DMS53 treated with DMSO at 0.1 percent for 48 hours (cell line): ENCODE data around the gene SESN2.

Source experiments
- DNase-seq: peaks from one replicate; lab custom pipeline; 2025; ENCODE audit not compliant: unreplicated experiment; lab: John Stamatoyannopoulos, UW

Gene SESN2, protein sequence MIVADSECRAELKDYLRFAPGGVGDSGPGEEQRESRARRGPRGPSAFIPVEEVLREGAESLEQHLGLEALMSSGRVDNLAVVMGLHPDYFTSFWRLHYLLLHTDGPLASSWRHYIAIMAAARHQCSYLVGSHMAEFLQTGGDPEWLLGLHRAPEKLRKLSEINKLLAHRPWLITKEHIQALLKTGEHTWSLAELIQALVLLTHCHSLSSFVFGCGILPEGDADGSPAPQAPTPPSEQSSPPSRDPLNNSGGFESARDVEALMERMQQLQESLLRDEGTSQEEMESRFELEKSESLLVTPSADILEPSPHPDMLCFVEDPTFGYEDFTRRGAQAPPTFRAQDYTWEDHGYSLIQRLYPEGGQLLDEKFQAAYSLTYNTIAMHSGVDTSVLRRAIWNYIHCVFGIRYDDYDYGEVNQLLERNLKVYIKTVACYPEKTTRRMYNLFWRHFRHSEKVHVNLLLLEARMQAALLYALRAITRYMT

DNA sequence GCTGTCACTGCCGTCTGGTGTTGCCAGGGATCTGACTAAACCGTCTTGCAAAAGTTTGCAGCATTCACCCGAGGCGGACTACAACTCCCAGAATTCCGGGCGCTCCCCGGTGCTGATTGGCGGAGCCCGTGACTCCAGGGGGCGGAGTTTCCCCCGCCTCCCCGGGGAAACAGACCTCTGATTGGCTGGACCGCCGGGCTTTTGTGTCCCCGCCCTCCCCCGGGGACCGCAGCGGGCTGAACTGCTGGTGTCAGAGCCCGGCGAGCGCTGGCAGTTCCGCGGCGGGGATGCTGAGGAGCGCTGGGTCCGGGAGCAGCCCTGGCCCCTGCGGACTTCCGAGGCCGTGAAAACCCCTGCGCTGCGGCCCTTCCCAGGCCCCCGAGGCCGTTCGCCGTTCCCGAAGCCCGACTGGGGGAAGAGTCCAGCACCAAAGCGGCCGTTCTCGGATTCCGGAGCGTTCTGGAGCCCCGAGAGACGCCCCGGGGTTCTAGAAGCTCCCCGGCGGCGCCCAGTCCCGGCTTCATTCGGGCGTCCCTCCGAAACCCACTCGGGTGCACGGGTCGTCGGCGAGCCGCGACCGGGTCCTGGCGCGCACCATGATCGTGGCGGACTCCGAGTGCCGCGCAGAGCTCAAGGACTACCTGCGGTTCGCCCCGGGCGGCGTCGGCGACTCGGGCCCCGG, at the start of gene SESN2:
TSS of gene SESN2 (plus strand) at position 267 of the 682 bp plus-strand sequence. CDS start at position 597, 330 bp downstream.
- DNase-seq: peak; percentile 94

DNA sequence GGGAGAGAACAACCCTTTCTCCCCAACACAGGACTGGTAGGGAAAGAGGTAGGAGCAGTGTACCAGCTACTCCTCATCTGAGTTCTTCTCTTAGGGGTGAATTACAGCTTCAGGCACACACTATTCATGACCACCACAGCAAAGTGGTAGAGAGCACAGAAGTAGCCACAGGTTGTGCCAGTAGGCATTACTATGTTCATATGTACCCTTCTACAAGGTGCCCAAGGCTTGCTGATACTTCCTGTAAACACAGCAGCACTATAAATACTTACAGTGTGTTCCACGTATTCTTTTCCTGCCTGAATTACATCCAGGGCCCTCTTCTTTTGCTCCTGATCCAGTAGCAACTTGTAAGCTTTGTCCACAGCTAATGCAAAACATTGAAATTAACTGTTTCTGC, 49.6 kb upstream of the SESN2 start:
- no peak for DNase-seq

DNA sequence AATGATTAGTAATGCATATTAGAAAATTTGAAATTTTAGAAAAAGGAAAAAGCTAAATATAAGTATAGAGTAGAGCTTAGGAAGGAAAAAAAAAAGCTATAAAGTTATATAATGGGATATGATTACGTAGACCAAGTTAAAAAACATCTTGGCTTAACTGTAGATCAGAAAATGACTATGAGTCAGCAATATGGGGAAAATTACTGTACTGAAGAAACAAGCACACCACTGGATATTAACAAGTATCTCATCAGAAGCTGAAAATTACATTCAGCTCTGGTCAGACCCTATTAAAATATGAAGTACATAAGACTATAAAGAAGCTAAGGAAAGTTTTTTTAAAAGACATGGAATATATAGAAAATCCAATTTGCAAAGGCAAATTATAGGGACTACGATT, 46.0 kb upstream of the SESN2 start:
- no peak for DNase-seq

DNA sequence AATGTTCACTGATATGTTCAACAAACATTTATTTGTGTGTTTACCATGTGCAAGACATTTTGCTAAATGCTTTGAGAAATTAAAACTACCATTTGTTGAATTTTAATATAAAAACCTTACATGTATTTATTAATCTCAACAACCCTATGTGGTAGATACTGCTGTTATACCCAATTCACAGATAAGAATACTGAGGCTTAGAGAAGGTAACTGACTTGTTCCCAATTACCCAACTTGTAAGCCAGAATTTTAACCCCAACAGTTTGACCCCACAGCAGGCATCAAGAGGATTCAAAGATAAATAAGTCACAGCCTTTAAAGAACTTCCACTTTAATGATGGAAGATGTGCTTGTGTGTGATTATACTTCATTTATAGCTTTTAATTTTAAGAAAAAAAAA, 30.2 kb upstream of the SESN2 start:
- no peak for DNase-seq

DNA sequence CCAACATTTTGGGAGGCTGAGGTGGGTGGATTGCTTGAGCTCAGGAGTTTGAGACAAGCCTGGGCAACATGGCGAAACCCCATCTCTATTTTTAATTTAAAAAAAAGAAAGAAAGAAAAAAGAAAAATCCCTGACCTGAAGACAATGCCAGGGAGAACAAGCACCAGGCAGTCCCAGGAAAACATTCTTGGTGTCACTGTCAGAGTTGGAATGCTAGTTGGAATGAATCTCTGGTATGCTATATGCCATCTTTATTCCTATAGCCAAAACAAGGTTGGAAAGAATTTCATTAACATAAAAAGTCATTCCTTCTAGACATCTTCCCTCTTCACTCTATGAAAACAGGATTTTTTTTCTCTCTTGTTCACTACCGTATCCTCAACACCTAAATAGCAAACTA, 29.3 kb upstream of the SESN2 start:
- no peak for DNase-seq

DNA sequence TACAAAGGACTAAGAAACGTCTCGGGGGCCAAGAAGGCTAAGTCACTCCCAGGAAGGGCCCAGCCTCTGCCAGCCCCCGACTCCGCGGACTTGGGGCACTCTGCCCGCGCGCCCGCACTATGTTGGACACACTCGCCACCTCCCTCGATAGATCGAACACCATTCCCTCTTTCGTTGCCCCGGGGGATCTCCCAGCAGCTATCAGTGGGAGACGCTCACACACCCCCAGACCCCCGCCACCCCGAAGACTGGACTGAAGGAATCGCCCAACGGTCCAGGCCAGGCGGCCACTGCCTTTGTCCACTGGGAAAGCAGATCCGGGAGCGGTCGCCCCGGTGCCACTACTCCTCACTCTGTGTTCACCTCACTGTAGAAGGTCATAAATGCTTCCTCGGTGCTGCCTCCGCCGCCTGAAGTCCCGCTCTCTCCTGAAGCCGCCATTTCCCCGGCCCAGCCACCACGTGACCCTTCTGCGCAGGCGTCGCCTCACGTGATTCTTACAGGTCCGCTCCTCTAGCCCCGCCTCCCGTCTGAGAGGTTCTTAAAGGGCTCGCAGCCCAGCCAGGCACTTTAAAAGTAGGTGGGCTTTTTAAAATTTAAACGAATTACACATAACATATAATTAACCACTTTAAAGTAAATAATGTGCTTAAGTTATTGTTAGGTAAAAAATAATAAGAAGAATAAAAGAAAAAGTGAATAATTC, 26.6 kb upstream of the SESN2 start, which contains the start of gene DNAJC8:
TSS of gene DNAJC8 (minus strand) at position 472 of the 706 bp plus-strand sequence. CDS start at position 441, 31 bp downstream.
- peak; percentile 91 for DNase-seq

DNA sequence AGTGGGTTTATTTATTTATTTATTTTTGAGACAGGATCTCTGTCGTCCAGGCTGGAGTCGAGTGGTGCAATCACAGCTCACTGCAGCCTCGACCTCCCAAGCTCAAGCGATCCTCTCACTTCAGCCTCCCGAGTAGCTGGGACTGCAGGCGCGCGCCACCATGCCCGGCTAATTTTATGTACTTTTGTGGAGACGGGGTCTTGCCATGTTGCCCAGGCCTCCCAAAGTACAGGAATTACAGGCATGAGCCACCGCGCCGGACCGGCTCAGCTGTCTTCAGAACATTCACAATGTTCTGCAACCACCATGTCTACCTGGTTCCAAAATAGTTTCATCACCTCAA, 26.1 kb upstream of the SESN2 start:
- DNase-seq: no peak

DNA sequence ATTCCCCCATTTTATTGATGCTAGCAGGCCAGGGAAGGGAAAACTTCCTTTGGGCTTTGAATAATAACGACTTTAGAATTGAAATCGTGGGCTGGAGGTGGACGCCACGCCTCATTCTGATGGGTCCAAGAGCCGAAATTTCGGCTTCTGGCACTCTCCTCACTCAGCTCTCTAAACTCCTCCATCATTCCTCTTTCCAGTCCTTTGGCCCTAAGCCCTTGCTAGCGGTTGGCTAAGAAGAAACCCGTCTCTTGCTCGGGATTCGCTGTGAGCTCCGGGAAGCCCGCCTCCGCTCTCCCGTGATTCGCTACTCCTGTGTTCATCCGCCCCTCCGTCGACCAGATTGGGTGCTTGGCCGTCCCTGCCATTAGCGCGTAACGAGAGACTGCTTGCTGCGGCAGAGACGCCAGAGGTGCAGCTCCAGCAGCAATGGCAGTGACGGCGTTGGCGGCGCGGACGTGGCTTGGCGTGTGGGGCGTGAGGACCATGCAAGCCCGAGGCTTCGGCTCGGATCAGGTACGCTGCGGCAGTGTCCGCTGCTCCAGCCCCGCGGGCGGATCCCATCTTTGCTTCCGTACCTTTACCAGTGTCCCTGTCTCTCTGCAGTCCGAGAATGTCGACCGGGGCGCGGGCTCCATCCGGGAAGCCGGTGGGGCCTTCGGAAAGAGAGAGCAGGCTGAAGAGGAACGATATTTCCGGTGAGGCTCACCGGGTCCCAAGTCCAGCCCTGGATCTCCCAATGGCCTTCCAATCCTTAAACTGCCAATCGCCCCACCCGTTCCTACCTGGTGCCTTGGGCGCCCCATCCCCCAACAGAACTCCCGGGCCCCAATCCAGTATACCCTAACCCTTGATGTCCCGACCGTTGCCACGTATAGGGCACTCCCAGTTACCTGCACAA, 23.3 kb upstream of the SESN2 start, which contains the start of gene ATP5IF1:
TSS of gene ATP5IF1 (plus strand) at position 370 of the 901 bp plus-strand sequence. CDS start at position 430, 60 bp downstream.
- DNase-seq: peak; percentile 99

DNA sequence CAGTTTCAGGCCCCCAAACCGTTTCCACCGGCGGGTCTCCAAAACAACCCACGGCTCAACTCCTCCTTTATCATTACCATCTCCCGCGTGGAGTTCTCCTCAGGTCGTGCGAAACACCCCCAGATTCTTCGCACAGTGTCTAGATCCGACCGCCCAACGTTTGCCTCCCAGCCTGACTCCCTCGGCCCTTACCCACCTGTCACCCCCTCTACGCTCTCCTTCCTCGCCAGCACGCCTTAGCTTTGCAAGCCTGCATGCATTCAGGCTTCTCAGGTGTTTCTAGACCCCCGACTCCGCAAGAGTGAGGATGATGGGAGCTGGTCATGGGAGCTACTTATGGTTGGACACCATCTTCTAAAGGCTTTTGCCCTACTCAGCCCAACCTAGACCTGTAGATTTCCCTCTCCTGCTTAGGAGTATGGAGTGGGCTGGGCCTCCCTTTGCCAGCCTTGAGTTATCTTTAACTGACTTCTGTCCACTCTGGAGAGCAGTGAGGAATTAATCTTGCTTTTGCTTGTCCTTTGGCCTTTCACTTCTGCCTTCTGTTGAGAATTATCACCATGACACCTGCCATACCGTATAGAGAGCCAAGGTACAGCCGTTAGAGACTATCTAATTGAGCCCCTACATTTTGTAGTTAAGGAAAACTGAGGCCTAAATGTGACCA, 22.5 kb upstream of the SESN2 start:
- DNase-seq: no peak

DNA sequence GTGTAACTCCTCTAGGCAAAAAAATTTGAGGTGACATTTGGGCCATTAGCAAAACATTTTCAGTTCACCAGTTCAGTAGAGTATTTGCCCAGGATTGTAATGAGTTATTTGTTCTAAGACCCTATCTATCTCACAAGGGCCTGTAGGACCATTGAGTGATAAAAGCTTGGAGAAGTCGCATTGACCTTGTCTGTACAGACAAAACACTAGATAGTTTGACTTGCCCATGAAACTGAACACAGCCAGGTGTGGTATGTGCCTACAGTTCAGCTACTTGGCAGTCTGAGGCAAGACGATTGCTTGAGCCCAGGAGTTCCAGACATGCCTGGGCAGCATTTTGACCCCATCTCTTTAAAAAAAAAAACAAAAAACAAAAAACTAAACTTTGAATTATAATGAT, 20.3 kb upstream of the SESN2 start:
- no peak for DNase-seq

DNA sequence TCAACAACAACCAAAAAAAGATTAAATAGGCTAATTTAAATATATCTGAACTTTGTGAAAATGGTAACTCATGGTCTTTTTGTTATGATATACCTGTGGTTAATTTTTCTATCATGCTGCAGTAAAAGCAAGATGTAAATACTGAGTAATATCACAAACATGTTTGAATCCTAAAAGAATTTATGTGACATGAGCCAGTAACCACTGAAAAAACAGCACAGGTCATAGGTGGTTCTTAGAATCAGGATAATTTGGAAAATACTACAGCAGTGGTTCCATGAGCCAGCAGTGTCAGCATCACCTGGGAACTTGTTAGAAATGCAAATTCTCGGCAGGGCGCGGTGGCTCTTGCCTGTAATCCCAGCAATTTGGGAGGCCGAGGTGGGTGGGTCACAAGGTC, 19.3 kb upstream of the SESN2 start:
- DNase-seq: no peak

DNA sequence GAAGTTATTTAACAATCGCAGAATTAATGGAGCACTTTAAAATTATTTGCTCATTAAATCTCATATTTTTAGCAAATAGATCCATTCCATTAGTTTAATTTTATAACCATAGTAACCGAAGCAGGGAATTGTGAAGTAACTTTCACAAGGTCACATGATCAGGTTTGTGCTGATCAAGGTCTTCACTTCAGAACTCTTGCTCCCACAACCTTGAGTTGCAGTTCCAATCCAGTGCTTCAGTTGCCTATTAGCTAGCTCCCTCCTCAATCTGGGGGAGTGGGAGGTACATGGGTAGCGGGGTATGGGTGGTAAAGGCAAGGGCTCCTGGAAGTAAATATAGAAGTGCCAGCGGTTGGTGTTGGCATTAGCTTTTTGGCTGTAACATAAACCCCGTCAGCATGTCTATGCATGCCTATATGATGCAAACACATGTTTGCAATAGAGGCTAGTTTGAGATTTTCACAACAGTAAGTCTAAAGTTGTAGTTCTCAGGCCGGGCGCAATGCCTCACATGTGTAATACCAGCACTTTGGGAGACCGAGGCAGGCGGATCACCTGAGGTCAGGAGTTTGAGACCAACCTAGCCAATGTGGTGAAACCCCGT, 17.6 kb upstream of the SESN2 start:
- DNase-seq: no peak

DNA sequence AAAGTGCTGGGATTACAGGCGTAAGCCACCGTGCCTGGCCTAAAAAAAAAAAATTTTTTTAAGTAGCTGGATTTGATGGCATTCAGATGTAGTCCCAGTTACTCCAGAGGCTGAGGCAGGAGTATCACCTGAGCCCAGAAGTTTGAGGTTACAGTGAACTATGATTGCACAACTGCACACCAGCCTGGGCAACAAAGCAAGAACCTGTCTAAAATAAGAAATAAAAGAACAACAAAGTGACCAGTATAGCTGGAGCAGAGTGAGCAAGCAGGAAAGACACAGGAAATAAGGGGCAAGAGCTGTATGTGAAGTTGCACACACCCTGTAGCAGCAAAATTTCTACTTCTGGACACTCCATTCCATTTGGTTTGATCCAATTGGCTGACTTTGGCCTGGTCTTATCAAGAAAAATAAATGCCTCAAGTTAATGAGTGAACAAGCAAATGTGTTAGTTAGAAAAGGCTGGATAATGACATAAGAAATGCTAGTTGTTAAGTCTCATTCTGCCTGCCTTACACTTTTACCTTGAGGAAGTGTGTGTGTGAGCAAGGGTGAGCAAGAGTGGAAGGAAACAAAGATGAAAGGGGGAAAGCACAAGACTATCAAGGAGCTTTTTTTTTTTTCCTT, 15.5 kb upstream of the SESN2 start:
- DNase-seq: no peak

DNA sequence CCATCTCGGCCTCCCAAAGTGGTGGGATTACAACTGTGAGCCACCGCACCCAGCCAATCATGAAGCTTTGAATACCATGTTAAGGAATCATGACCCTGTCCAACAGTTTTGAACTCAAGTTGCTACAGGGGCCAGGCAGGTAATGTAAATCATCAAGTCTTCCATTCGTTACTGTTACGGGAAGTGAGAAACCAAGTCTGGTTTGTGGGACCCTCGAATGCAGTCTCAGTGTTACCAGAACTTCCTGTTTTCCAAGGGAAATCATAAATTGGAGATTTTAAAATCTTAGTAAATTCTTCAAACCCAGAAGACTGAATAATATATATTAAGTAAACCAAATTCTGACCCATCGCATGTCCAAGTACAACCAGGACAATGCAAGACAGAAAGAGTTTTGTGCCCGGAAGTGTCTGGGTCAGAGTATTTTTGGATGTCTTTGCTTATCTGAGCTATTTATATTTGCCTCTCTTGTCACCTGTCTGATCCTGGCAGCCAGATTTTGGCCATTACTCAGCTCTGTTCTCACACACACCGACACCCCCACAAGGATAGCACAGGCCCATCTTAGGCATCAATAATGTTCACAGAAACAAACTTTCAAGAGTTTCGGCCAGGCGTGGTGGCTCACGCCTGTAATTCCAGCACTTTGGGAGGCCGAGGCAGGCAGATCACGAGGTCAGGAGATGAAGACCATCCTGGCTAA, 14.6 kb upstream of the SESN2 start:
- DNase-seq: no peak

DNA sequence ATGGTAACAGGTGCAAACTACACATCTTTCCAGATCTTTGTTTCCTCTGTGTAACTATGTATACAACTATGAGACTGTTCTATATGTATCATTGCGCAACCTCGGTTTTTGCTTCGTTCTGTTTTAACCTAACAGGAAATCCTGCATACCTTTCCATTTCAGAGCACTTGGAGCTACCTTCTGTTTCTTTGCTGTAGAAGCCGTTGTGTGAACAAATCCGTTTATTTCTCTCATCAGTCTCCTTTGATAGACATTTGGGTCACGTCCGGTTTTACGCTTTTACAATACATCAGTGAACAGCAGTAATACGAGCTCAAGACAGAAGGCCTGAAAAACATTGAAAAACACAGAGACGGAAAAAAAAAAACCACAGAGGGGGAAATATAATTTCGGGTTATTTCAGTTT, 12.9 kb upstream of the SESN2 start:
- DNase-seq: peak; percentile 59

DNA sequence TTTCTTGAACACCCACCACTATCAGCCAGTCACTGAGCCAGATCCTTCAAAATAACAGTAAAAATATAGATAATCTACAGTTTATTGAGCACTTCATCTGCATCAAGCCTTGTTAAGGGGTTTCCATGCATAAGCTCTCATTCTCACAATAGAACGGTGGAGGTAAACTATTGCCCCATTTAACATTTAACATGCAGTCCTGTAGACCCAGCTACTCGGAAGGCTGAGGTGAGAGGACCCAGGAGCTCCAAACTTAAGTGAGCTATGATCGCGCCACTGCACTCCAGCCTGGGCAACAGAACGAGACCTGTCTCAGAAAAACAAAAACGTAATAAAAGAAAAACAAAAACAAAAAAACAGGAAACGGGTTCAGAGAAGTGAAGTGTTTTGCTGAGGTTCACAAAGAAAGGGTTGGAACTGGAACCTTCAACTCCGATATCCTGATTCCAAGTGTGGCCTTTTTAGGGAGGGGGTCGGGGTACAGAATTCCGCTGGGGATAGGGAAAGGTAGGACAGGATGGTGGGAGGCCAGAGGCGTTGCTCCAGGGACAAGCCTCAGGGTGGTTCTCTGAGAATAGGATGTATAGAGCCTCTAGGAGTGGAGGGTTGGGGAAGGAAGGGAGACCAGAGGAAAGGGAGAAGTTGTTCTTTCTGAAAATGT, 11.6 kb upstream of the SESN2 start:
- no peak for DNase-seq

DNA sequence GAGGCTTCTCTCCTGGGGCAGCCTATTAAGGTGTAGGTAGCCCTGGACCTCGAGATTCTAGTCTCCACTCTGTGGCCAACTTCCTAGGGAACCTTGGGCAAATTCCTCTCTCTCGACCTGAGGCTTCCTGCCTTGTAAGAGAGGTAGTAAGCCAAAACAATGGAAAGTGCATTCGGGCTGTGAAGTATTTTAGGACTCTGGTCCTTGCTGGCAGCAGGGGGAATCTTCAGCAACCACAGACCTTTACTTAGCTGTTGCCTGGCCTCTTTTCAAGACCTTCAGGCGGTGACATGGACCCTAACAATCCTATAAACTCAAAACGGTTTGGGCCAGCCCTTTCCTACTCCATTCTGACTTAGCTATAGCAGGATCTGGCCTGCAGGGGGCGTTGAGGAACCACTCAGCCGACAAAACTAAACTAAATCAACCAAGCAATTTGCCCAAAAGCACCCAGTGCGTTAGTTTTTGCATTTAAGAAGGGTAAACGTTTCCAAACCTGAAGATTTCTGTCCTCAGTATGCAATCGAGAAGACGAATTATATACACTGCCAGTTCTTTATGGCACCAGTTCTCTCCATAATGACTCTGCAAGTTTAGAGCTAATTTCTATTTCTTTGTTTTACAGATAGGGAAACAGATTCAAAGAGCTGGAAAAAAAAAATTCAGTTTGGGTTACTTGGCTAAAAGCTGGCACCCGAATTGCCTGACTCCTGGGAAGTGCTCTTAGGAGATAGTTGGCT, 10.9 kb upstream of the SESN2 start:
- DNase-seq: peak; percentile 66
